ENCODE measurements around the gene AADAT.
"Not testable (repeated sequence)": the region's sequence is repeated elsewhere in the genome, so short reads cannot be mapped to it uniquely, and the experiment has no call there.

The AADAT gene

GRCh38 chr4:170128219-170128804, 38.6 kb upstream of the AADAT start:
- Mint-ChIP-seq H3K4me3 (no peak overlapping the region), H3K9me3 (peaks cover 23% of the 10 kb centered on the region), H3K4me1 (no peaks in the 10 kb centered on the region), H3K27ac (no peak overlapping the region), H3K27me3 (ENCODE audit: low read depth) (peaks cover 3% of the 10 kb centered on the region), H3K36me3 (ENCODE audit: low read depth) (no peaks in the 10 kb centered on the region)
- TF ChIP-seq CTCF (IDR thresholded peaks at IDR 0.05; ENCODE audit: unreplicated experiment in 3 of 3): no peak

- Mint-ChIP-seq H3K27ac (no peak overlapping the region), H3K27me3 (ENCODE audit: low read depth) (no peaks in the 10 kb centered on the region), H3K4me3 (no peak overlapping the region), H3K9me3 (peaks cover 19% of the 10 kb centered on the region), H3K4me1 (no peaks in the 10 kb centered on the region), H3K36me3 (ENCODE audit: low read depth) (no peaks in the 10 kb centered on the region)
- no peak for TF ChIP-seq CTCF (IDR thresholded peaks at IDR 0.05; ENCODE audit: unreplicated experiment in 3 of 3)
Measured at GRCh38 chr4:170127758-170128157, 38.0 kb upstream of the AADAT start.

DNA sequence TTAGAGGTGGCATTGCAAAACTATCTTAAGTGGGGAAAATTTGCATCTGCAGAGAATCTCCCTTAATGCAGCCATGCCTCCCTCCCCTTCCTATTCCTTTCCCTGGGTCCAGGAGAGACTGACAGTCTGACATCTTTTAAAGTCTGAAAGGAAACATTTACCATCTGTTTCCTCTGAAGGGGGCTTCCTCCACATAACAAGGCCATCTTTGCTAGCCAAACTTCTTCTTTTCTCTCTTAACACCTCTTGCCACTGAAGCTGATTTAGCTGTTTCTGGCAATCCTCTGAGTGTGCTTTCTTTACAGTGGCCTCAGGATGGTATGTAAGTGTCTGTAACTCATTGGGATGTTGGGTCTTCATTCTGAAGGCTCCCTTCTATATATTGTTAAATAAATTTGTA, 34.6 kb upstream of the AADAT start:
- Mint-ChIP-seq H3K9me3 (peaks cover 15% of the 10 kb centered on the region), H3K4me1 (no peaks in the 10 kb centered on the region), H3K27ac (peak overlapping the region in 1 of 3 experiments; percentile 34), H3K27me3 (ENCODE audit: low read depth) (no peaks in the 10 kb centered on the region), H3K36me3 (ENCODE audit: low read depth) (no peaks in the 10 kb centered on the region), H3K4me3 (no peak overlapping the region)
- no peak for TF ChIP-seq CTCF (IDR thresholded peaks at IDR 0.05; ENCODE audit: unreplicated experiment in 3 of 3)

DNA sequence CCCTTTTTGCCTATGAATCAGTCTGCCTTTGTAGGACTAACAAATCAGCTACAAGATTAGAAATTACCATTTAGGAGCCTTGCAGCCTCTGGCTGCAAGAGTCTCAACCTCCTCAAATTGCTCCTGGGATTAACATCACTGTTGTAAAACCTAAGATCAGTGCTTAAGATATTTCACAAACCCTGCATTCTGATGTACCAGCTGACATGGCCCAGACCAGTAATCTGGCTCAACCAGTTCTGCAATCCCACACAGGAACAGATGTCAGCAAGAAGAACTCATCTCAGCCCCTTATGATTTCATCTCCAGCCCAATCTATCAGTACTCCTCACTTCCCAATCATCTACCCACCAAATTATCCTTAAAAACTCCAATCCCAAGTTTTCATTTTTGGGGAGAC, 32.5 kb upstream of the AADAT start:
- Mint-ChIP-seq H3K27ac (no peak overlapping the region), H3K4me3 (no peak overlapping the region), H3K9me3 (peaks cover 15% of the 10 kb centered on the region), H3K4me1 (no peaks in the 10 kb centered on the region), H3K27me3 (ENCODE audit: low read depth) (peaks cover 4% of the 10 kb centered on the region), H3K36me3 (ENCODE audit: low read depth) (no peaks in the 10 kb centered on the region)
- TF ChIP-seq CTCF (IDR thresholded peaks at IDR 0.05; ENCODE audit: unreplicated experiment in 3 of 3): no peak

GRCh38 chr4:170114636-170115035, 24.9 kb upstream of the AADAT start:
- H3K9me3 Mint-ChIP-seq: peaks cover 5% of the 10 kb centered on the region
- TF ChIP-seq CTCF (IDR thresholded peaks at IDR 0.05; ENCODE audit: unreplicated experiment in 3 of 3): no peak
- no peak overlapping the region for H3K27ac Mint-ChIP-seq
- H3K27me3 Mint-ChIP-seq (ENCODE audit: low read depth): peaks cover 4% of the 10 kb centered on the region
- H3K36me3 Mint-ChIP-seq (ENCODE audit: low read depth): no peaks in the 10 kb centered on the region
- peaks cover 13% of the 10 kb centered on the region for H3K4me1 Mint-ChIP-seq
- H3K4me3 Mint-ChIP-seq: no peak overlapping the region

- not testable (repeated sequence) for H3K36me3 Mint-ChIP-seq (ENCODE audit: low read depth)
- H3K4me1 Mint-ChIP-seq: peaks cover 16% of the 10 kb centered on the region
Measured at GRCh38 chr4:170114183-170114582, 24.4 kb upstream of the AADAT start.

More at GRCh38 chr4:170114183-170114582, 24.4 kb upstream of the AADAT start:
- H3K4me3 Mint-ChIP-seq; H3K27me3 Mint-ChIP-seq (ENCODE audit: low read depth); H3K27ac Mint-ChIP-seq; H3K9me3 Mint-ChIP-seq: not testable (repeated sequence)
